HCT116 (cell line): ENCODE measurements around the gene ANO2. TPM values are rescaled to one million over a fixed set of nuclear protein-coding genes. Genes with fewer than 3 reads are reported as not detected.

Experiments used
- ATAC-seq: fragments of 200-7000 bp; cut with Tn5 transposase; 2 replicates; pipeline ENCODE4 v1.9.1; 2020; ENCODE audit warnings: mild to moderate bottlenecking, moderate library complexity
- BruUV-seq: library from RNA; stranded (reverse); fragments of 400-500 nt; replicated peaks from 2 replicates; lab custom pipeline; 2021; lab: Mats Ljungman, UMichigan
- CTCF ChIA-PET: fragments of 300-600 bp; sonication (Branson Sonifier 250); formaldehyde crosslinking; loops from one replicate; lab custom pipeline; 2021; ENCODE audit warnings: antibody characterized with exemption; lab: Charles Lee
- POLR2A ChIA-PET: fragments of 300-600, 350-600 bp; sonication (Branson Sonifier 250); formaldehyde crosslinking; loops from one replicate; lab custom pipeline; 2021; ENCODE audit warnings: antibody characterized with exemption; lab: Charles Lee
- RAD21 ChIA-PET, 2 experiments: fragments of 300-600 bp; sonication (Branson Sonifier 250); formaldehyde crosslinking; loops; one replicate each; lab custom pipeline; 2023; ENCODE audit warnings: low total read pairs in 2 of 2; ENCODE audit not compliant: uncharacterized antibody in 2 of 2, unreplicated experiment in 2 of 2, low non-redundant PET in 1 of 2; lab: Charles Lee
- DNase-seq: peaks from one replicate; pipeline ENCODE4 v3.0.0-alpha.2; 2010; ENCODE audit warnings: low read depth, low spot score
- H2AFZ ChIP-seq: fragments of 200-600 bp; shearing (Covaris generic), sonication (generic); 2 replicates; pipeline ENCODE4 v1.6.1; 2017; ENCODE audit warnings: low read depth, mixed run types, mixed read lengths, antibody characterized with exemption, low read length; ENCODE audit not compliant: poor library complexity, severe bottlenecking
- H3K27ac ChIP-seq: 2 replicates; pipeline ENCODE4 v1.5.1; 2012; ENCODE audit warnings: low read depth, low read length
- H3K27me3 ChIP-seq: fragments of 200-600 bp; sonication (generic); 2 replicates; pipeline ENCODE4 v1.6.1; 2016; ENCODE audit warnings: mixed run types, low read length, mixed read lengths; ENCODE audit not compliant: insufficient read depth
- H3K36me3 ChIP-seq, 2 experiments: fragments of 200-500 bp in 1 of 2; fragments of 200-600 bp in 1 of 2; sonication (Bioruptor generic) in 1 of 2; sonication (generic) in 1 of 2; 2 replicates each; pipeline versions ENCODE4 v1.5.1 to v1.6.1; 2014 to 2016; ENCODE audit warnings: low read length in 2 of 2, inconsistent platforms in 1 of 2, mixed read lengths in 1 of 2, mixed run types in 1 of 2; ENCODE audit not compliant: insufficient read depth in 2 of 2, control insufficient read depth in 1 of 2
- H3K4me1 ChIP-seq, 2 experiments: fragments of 200-600 bp in 1 of 2; sonication (generic) in 1 of 2; 2 replicates each; pipeline versions ENCODE4 v1.5.1 to v1.6.1; 2012 to 2017; ENCODE audit warnings: low read length in 2 of 2, inconsistent platforms in 1 of 2, mild to moderate bottlenecking in 1 of 2, mixed read lengths in 1 of 2, mixed run types in 1 of 2, moderate library complexity in 1 of 2; ENCODE audit not compliant: insufficient read depth in 2 of 2, control insufficient read depth in 1 of 2
- H3K4me2 ChIP-seq: fragments of 200-600 bp; sonication (generic); 2 replicates; pipeline ENCODE4 v1.6.1; 2017; ENCODE audit warnings: mixed run types, low read length, mixed read lengths
- H3K4me3 ChIP-seq, 2 experiments: fragments of 200-600 bp in 1 of 2; sonication (generic) in 1 of 2; replicated peaks in 1 of 2; 2 replicates each; pipeline ENCODE4 v1.5.1; 2011 to 2016; ENCODE audit warnings: low read length in 2 of 2, control low read depth in 1 of 2, low read depth in 1 of 2, mild to moderate bottlenecking in 1 of 2, mixed read lengths in 1 of 2, mixed run types in 1 of 2
- H3K79me2 ChIP-seq: fragments of 200-600 bp; sonication (generic); 2 replicates; pipeline ENCODE4 v1.6.1; 2017; ENCODE audit warnings: mild to moderate bottlenecking, mixed run types, low read length, moderate library complexity, mixed read lengths; ENCODE audit not compliant: insufficient read depth
- H3K9ac ChIP-seq: fragments of 200-600 bp; sonication (generic); 2 replicates; pipeline ENCODE4 v1.6.1; 2016; ENCODE audit warnings: low read length, mixed read lengths
- H3K9me2 ChIP-seq: fragments of 200-600 bp; sonication (generic), shearing (Covaris generic); 2 replicates; pipeline ENCODE4 v1.6.1; 2017; ENCODE audit warnings: mixed run types, mild to moderate bottlenecking, moderate library complexity; ENCODE audit not compliant: insufficient read depth
- H3K9me3 ChIP-seq, 2 experiments: fragments of 200-500 bp in 1 of 2; fragments of 200-600 bp in 1 of 2; sonication (Bioruptor generic) in 1 of 2; sonication (generic) in 1 of 2; 2 replicates each; pipeline ENCODE4 v1.6.1; 2014 to 2017; ENCODE audit warnings: low read length in 2 of 2, mixed read lengths in 2 of 2, inconsistent platforms in 1 of 2, low read depth in 1 of 2, mild to moderate bottlenecking in 1 of 2, mixed run types in 1 of 2, moderate library complexity in 1 of 2; ENCODE audit not compliant: control insufficient read depth in 1 of 2, insufficient read depth in 1 of 2
- H4K20me1 ChIP-seq: fragments of 200-600 bp; sonication (generic), shearing (Covaris generic); 2 replicates; pipeline ENCODE4 v1.6.1; 2017; ENCODE audit warnings: mixed run types, mild to moderate bottlenecking, moderate library complexity; ENCODE audit not compliant: insufficient read depth
- CEBPB ChIP-seq: IDR thresholded peaks from 2 replicates; pipeline ENCODE4 v1.6.1; 2012; ENCODE audit warnings: low read depth
- CTCF ChIP-seq, 3 experiments: fragments of 200-600 bp in 1 of 3; sonication (generic) in 1 of 3; IDR thresholded peaks in 2 of 3; conservative IDR thresholded peaks in 1 of 3; 2 replicates each; pipeline ENCODE4 v1.5.1; 2012 to 2017; ENCODE audit warnings: low read depth in 2 of 3, low read length in 2 of 3, antibody characterized with exemption in 1 of 3, borderline replicate concordance in 1 of 3, control low read depth in 1 of 3, mild to moderate bottlenecking in 1 of 3, mixed read lengths in 1 of 3, mixed run types in 1 of 3, moderate library complexity in 1 of 3; ENCODE audit not compliant: insufficient read depth in 1 of 3
- EZH2phosphoT487 ChIP-seq: fragments of 200-600 bp; IDR thresholded peaks from 2 replicates; pipeline ENCODE4 v1.6.1; 2018; ENCODE audit warnings: antibody characterized with exemption, borderline replicate concordance
- JUND ChIP-seq: IDR thresholded peaks from 2 replicates; pipeline ENCODE4 v1.6.1; 2012
- SRF ChIP-seq: IDR thresholded peaks from 2 replicates; pipeline ENCODE4 v1.6.1; 2012; ENCODE audit warnings: low read depth
- ZBTB33 ChIP-seq: IDR thresholded peaks from 2 replicates; pipeline ENCODE4 v1.6.1; 2011; ENCODE audit warnings: mild to moderate bottlenecking, low read length, moderate library complexity; ENCODE audit not compliant: insufficient replicate concordance; ENCODE audit errors: extremely low read depth
- ZFX ChIP-seq: fragments of 450-650 bp; IDR thresholded peaks from 2 replicates; pipeline ENCODE4 v1.6.1; 2017
- ZNF274 ChIP-seq: fragments of 200-500 bp; sonication (Bioruptor generic); IDR thresholded peaks from 2 replicates; pipeline ENCODE4 v1.6.1; 2014; ENCODE audit warnings: mild to moderate bottlenecking, low read depth, low read length, inconsistent platforms
- intact Hi-C: fragments of 100-400 bp; cut with micrococcal nuclease; formaldehyde crosslinking; loops from 2 replicates; pipeline ENCODE4 v1.10.0; 2022
- total RNA-seq: library from RNA; stranded (reverse); gene quantifications from one replicate; pipeline ENCODE4 v1.2.1, GENCODE V29; 2021; ENCODE audit not compliant: unreplicated experiment

Gene ANO2
- total RNA-seq, 1 experiment from 2014 or later = not detected

DNA sequence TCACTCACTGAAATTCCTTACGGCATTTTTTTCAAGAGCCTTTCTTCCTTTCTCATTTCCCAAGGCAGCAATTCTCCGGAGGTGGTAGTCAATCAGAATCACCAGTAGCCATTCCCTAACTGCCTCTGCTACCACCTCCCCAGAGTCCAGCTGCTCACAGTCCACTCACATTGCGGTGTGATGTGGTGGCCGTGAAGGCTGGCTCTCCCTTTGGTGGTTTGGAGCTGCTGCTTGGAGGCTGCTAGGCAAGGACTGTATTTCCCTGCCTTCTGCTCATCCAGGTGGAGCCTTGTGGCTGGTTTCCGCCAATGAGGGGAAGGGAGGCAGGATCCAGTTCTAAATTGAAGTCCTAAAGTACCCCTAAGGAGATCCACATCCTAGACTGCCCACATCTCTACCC lies 222.0 kb downstream of the ANO2 start (continued):
- no peak for TF ChIP-seq ZBTB33

GRCh38 chr12:5720381-5721005 lies 224.6 kb downstream of the ANO2 start:
- Histone ChIP-seq H3K27me3 (peaks cover 36% of the 10 kb centered on the region), H3K9me3 (no peaks in the 10 kb centered on the region), H4K20me1 (no peaks in the 10 kb centered on the region), H2AFZ (no peak overlapping the region), H3K27ac (no peak overlapping the region), H3K36me3 (no peaks in the 10 kb centered on the region), H3K4me1 (no peaks in the 10 kb centered on the region), H3K4me3 (no peak overlapping the region), H3K9me2 (no peaks in the 10 kb centered on the region), H3K4me2 (no peak overlapping the region), H3K9ac (no peak overlapping the region), H3K79me2 (no peaks in the 10 kb centered on the region)
- ChIA-PET POLR2A (no interaction called here), RAD21 (no interaction called here), CTCF (no interaction called here)
- no peak for ATAC-seq
- no TSS peak for BruUV-seq
- intact Hi-C loops = no loop called here
- TF ChIP-seq JUND (no peak), CEBPB (no peak), EZH2phosphoT487 (no peak), ZFX (no peak), SRF (no peak), ZBTB33 (no peak), ZNF274 (no peak), CTCF (IDR thresholded peaks at IDR 0.05 in 2 of 3, conservative IDR thresholded peaks at IDR 0.05 in 1 of 3; ENCODE audit: borderline replicate concordance in 1 of 3, insufficient read depth in 1 of 3, low read depth in 2 of 3, low read length in 2 of 3) (no peak)
- TF ChIP-seq, all 23 proteins: peak for 0
- no peak for DNase-seq
